HUDEP-2 (cell line): Measurements from ENCODE around the gene TMEM131L.

Source experiments
- DNase-seq, 76 experiments: peaks; one replicate each; lab custom pipeline; 2025; ENCODE audit not compliant: unreplicated experiment in 76 of 76; lab: John Stamatoyannopoulos, UW

TMEM131L gene

DNA sequence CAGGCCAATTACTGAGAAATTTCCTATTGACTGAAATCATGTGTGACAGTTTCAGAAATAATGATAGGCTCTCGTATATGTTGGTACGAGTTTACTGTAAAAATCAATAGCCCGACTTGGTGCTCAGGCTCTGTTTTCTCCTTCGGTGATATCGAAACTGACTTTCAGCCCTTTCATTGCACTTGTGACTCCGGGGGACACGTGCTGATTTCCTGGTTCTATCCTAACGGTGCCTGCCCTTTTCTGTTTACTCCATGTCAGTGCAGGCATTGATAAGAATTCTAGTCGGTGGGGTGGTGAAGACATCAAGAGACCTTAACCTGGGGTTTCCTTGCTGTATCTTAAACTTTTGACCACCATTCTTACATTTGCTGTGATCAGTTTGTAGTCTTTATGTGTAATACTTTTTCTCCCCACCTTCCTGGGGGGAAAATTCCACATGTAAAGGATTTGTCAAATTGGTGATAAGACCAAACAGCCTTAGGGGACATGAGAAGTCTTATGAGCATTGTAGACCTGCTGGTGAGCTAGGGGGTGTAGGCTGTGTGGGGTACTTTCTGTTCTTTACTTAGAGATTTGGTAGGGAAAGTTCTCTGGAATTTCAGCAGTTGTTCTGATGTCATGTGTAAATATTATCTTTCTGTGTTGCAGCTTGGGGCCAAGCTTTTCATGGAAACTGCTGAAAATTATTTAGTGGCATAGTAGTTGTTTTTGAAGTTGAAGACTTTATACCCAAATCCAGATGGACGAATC, 52.7 kb downstream of the TMEM131L start:
- no peak for DNase-seq

DNA sequence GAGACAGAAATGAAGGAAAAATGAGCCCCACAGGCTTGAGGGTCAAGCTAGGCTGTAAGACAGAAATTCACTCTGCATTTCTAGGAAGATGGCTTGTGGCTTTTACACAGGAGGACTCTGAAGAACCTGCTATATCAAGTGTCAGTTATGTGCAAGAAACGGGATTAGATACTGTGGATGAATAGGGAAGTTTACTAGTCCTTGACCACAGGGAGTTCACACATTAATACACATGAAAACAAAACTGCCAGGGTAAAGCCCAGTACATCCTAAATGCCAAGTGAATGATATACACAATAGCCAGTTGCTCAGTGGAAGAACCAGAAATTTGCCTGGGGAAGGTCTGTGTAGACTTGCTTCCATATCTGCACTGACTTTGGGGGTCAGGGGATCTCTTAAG, 53.5 kb downstream of the TMEM131L start:
- DNase-seq, result no peak

DNA sequence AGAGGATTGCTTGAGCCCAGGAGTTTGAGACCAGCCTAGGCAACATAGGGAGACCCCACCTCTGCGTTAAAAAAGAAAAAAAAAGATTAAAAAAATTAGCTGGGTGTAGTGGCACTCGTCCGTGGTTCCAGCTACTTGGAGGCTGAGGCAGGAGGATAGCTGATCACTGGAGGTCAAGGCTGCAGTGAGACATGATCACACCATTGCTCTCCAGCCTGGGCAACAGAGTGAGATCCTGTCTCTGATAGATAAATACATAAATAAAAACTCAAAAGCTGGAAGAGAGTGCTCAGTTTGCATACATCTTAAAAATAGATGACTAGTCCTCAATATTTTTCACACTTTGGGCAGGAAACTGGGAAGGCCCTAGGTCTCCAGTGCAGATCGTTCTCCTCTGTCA, 54.1 kb downstream of the TMEM131L start:
- DNase-seq, result no peak

DNA sequence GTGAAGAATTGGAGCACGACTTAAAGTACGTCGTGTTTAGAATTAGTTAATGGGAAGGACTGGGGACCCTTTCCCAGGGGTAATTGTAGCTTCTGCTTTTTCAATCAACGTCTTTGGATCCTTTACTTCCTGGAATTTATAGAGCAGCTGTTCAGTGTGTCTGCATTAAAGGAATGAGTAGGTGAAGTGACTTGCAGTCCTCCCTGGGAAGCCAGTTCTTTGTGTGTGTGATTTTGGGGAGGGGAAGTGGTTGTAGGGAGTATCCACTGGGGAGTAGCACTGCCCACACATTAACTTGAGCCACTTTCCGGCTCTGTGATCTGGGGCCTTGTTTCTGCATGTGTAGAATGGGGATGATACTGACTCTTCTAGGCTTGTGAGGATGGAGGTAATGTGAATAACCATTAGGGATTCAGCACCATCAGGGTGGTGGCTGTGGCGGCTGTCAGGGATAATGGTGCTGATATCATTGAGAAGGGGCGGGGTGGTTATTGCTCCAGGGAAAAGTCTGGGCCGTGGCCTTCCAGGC, 54.7 kb downstream of the TMEM131L start:
- no peak for DNase-seq

DNA sequence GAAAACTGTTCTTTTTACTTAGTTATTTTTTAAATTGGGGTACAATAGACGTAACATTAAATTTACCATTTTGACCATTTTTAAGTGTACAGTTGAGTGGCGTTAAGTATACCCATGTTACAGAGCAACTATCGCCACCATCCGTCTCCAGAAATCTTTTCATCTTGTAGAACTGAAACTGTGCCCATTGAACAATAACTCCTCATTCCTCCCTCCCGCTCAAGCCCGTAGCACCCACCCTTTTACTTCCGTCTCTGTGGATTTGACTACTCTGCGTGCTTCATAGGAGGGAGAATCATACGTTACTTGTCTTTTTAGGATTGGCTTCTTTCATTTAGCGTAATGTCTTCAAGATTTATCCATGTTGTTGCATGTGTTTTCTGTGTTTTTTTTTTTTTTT, 55.3 kb downstream of the TMEM131L start:
- DNase-seq, result no peak

DNA sequence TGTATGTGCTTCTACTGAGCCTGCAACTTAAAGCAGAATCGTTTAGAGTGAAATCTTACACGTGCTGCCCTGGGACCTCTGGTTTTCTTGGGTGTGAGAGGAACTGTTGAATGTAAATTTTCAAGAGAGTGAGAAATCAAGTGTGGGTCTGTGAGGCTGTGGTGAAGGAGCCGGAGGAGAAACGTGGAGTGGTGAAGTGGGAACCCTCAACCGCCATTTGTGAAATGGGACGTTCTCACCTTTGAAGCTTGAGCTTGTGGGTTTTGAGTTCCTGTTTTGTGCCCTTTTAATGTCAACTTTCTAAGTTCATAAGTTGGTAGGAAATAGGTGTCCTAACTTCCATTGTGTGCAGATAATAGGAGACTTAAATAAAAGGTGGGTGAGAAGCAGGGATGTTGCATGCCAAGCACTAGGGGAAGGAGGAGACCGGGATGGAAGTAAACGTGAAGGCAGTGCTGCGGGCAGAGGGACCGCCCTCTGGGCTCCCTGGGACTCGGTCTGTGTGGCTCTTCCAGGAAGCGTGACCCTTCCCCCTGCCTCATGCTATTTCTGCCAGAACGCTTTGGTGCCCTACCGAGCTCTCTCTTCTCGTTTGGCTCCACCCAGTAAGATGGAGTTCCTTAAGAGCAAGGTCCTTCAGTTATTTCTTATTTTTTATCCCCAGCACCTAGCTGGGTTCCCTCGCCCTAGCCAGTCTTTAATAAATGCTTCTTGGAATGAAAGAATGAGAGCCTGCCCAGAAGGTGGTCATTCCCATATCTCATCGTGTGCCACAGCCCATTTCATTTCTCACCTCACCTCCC, 56.0 kb downstream of the TMEM131L start:
- DNase-seq, result no peak

DNA sequence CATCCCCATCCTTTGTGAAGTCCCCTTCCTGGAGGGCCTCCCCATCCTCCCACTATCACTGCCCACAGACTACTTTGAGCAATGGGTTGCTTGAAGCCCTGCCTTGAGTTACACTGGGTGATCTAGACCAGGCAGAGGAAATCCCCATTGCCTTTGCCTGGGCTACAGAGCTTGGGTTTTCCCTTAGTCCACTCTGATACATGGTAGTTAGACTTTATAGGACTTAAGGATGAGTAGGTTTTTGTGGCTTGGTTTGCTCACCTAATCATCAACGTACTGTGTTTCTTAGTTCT, 56.6 kb downstream of the TMEM131L start:
- no peak for DNase-seq

DNA sequence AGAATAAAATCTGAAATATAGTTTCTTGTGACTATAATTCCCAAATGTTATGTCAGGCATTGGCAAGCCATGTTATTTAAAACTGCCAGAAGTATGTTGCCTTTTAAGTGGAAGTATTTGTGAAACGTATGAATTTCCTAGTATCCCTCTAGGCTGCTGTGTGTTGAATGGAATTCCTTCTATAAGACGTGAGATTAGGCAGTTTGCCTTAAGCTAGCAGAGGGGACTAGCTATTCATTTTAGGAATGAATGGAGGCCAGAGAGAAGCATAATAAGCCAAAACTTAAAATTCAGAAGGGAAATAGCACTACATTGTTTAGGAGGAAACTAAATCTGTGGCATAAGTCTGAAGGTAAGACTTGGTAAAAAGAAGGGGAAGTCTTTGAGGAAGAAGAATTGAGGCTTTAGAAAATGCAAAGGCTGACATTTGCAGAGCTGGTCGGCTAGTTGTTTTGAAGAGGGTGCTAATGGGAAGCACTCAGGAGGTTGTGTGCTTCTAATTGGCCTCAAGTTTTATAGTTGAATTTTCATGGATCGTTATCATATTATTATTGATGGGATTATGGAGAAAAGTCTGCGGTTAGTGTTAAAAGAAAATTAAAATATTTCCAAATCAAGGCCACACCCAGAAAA, 57.1 kb downstream of the TMEM131L start:
- no peak for DNase-seq

DNA sequence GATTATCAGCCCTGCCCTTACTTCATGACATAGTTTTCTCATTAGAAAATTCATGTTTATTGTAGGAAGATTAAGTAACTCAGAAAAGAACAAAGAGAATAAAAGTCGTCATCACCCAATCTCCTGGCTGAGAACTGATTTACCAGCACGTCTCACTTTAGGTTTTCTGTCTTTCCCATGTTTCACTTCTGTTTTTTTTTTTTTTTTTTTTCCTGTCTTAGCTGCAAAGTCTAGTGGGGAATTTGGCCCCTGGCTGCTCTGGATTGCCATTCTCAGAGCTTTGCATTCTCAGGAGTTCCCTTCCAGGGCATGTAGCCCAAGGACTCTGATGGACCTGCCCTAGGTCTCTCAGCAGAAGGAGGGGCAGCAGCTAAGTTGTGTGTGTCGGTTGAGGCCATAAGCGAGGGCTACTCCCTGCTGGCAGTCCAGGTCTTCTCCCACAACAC, 57.8 kb downstream of the TMEM131L start:
- no peak for DNase-seq

DNA sequence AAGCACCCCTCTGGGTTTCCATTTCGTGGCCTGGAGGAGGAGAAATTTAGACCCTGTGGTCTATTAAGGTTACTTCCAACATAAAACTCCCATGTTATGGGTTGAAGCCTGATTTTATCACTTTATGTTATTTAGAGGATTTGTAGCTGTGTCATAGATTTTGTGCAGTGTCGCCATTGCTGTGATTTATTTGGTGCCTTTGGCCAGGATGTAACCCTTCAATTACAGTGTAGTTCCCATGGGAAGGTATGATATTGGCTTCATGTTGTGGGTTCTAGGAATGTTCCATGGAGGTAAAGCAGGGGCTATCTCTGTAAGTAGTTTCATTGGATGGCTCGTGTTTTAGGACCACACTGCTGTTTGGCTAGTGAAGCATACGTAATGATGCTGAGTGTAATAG, 58.5 kb downstream of the TMEM131L start:
- no peak for DNase-seq

DNA sequence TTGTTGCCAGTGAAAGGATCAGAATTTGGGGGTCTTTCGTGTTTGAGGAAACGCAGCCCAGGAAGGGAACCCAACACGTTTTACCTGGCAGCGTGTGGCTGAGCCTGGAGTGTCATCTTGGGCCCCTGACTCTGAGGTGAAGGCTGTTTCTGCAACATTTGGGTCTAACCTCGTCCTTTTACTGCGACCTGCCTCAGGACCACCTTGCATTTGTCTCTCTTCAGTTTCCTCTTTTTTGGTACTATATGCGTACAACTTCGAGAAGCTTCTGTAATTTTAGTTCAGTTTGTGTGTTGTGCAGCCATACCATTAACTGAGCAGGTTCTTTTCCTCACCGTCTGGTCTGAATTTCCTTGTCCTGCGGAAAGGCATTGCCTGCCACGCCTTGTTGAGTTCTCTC, 61.5 kb downstream of the TMEM131L start:
- DNase-seq, result no peak

DNA sequence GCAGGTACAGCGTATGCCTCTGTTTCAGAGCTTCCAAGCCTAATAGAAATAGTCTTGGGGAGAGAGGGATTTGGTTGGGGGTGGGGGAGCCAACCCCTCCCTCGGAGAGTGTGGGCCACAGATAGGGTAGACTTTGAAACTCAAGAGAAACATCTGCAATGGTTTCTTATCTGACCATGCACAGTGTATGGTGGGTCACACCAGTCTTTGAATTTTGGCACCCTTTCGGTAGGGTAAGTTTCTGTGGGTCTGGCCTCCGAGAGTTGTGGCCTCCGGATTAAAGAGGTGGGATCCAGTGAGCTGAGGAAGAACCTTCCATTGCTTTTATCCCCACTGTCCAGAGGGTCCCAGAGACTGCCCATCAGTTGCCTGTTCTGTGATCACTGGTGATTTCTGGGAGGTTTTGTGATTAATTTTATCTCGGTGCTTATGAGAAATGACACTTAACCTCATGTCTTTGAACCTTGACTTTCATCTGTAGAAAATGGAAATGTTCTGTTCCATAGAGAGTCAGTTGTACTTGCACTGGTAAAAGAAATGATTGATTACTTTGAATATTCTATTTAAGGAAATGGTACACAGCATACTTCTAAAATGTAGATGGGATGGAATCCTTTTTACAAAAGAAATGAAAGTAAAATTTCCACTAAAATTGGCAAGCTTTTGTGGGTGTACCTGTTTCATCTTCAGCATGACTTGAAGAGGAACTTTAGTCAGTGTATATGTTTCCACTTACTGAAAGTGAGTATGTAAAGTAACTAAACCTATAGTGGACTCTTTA, 62.7 kb downstream of the TMEM131L start:
- DNase-seq, result peak in 75 of 76 experiments; percentile 4 to 94 (median 75)

DNA sequence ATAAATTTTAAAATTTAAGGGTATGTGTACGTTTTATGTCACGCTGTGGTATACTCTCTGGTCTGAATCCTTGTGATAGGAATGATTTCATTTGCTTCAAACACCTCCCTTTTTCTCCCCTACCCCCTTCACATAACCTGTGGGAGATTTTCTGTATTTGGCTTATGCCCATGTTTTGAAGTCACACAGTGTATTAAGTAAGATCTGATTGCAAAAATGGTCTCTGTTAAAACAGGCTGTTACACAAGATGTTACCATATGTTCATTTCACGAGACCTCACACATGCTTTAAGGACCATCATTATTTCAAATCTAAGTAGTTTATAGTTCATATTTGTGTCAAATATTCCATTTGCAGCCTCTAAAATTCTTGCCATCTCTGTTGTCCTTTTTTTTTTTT, 63.5 kb downstream of the TMEM131L start:
- DNase-seq, result peak in 13 of 76 experiments; percentile 1 to 44 (median 15)

DNA sequence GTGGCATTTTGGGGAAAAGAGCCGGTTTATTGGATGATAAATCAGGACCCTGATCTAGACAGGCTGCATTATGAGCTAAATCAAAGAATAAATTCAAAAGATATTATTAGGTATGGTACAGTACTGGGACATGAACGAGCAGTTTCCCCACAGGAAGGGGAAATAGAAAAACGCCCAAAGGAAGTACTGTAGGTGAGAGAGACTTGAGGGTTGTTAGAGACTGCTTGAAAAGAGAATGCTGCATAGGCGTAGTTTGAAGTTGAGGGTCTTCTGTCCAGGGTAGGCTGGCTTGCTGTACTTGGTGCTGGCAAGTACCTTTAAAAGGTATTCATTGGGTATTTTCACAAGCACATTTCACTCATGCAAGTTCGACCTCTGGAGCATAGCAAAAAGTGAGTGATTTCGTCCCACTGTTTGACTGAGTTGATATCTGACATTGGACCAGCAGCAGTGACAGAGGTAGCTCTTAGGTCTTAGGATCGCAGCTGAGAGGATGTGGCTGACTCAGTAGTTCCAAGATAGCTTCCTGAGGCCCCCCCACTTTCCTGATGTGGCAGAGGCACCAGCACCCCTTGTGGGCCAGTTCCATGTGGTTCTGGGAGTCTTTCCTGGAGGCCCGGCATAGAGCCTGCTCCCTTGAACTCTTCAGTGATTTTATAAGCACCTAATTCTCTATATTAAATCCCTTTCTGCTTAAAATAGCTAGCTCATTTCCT, 64.3 kb downstream of the TMEM131L start:
- DNase-seq, result no peak

DNA sequence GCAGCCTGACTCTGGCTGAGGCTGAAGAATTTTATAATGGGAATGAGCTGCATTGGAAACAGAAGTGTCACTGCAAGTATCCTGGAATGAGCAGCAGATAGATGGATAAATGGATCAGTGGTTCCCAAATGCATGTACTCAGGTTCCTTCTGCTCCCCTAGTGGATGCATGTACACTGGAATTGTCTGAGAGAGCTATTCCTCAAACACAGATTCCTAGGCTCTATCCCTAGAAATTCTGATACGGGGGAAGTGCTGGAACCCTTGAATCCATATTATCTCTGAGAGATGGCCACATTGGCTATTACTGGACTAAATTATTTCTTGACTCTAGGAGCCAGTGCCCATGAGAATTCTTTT, 64.8 kb downstream of the TMEM131L start:
- DNase-seq, result no peak

DNA sequence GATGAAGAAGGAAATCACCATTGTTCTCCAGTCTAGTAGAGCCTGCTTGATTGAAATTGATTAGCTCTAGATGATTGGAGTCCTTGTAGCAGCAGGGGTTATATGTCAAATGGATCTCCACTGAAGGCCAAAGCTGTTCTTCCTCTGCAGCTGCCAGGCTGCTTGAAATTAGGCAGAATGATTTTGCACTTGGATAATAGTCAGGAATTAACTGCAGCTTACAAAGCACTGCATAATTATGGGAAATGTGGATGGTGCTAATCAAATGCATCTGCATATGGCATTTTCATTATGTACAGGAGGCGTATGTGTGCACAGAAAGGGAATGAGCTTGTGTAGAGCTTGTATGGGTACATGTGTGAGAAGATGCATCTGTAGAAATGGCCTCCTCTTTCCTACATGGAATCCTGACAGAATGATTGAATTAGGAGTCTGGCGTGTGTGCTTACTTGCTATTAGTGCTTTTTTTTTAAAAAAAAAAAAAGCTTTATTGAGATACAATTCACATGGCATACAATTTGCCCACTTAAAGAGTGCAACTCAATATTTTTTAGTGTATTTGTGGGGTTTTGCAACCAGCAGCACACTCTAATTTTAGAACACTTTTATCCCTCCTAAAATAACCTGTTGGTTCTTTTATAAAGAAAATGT, 65.9 kb downstream of the TMEM131L start:
- no peak for DNase-seq

DNA sequence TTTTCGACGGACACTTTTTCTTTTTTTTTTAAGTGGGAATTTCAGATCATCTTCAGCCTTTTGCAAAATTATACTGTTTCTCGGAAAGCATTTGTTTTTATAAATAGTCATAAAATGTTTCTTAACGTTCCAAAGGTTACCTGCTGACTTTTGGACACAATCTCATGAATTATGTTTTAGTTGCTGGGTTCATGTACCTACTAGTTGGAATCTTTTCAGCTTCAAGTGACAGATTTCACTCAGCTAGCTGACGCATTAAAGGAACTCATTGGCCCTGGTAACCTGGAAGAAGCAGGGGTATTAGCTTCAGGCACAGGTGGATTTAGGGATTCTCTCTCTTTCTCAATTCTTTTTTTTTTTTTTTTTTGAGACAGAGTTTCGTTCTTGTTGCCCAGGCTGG, 66.5 kb downstream of the TMEM131L start:
- no peak for DNase-seq

DNA sequence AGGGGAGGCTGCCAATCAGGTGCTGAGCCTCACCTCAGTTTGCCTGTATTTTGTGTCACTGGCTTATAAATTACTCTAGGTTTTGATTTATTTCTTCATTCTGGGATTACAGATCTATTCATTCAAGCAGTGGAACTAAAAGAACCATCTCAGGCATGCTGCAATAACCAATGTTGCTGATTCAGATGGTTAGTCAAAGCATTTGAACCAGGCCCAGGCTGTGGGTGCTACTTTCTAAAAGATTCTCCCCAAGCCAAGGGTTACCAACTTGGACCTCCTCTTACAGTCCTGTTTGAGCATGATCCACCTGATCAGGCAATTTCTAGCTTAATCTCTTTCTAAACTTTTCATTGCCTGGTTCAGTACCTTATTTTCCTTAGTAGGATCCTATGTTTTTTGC, 67.2 kb downstream of the TMEM131L start:
- DNase-seq, result no peak

DNA sequence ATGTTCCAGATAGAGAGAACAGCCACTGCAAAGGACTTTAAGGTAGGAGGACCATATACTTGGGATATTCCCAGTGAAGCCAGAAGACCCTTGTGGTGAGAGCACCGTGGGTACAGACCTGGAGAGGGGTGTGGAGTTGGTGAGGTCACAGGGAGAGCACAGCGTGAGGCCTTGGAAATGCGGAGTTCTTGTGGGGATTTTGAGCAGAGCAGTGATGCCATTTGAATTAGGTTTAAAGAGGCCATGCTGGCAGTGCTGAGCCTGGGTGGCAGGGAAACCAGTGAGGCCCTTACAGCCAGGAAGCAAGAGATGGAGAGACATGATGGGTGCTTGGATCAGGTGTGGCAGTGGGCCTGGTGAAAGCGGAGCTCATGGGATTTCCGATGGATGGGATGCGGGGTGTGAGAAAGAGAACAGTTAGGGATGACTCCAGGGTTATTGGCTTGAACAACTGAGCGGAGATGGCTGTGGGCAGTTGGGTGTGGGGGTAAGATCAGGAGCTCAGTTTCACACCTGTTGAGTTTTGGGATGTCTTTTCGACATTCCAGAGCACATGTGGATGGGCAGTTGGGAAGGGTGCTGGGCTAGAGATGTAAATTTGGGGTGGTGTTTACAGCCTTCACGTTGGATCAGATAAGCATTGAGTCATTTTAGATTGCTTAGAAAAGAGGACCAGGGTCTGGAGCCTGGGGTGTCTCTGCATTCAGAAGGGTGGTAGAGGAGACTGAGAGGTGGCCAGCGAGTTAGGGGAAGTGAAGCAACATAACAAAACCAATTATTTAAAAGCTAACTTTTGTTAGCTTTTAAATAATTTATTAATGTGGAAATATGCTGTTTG, 68.9 kb downstream of the TMEM131L start:
- peak in 1 of 76 experiments; percentile 28 for DNase-seq
